ENCODE data around the gene CRKL. TPM values are rescaled to one million over a fixed set of nuclear protein-coding genes. Genes with fewer than 3 reads are reported as not detected.

Gene CRKL
- polyA plus RNA-seq, 2 of the 4 experiments (the other 2 are of a cell fraction) = 21.4 to 22.8 TPM

- H3K27ac ChIP-seq = no peak overlapping the region
- WGBS (ENCODE audit: missing lambda C conversion rate) = 81% methylated on average over 9 of the region's 9 CpGs
- H3K4me1 ChIP-seq = peaks cover 6% of the 10 kb centered on the region
- no peak overlapping the region for H3K4me2 ChIP-seq
- no peak overlapping the region for H3K4me3 ChIP-seq
- POLR2A ChIA-PET = no interaction called here
- no peak for DNase-seq (ENCODE audit: low read depth in 1 of 2, low spot score in 1 of 2)
- H3K9me3 ChIP-seq = no peaks in the 10 kb centered on the region
- CTCF ChIA-PET = interaction anchor here (1.1 to 2.3 kb wide), 2 partner anchors 78 kb away, joined by 4 to 6 read pairs; no protein-coding TSS in a partner anchor
- TF ChIP-seq SREBF2 (IDR thresholded peaks at IDR 0.05) (no peak), POLR2A (IDR thresholded peaks at IDR 0.05; ENCODE audit: low read length) (no peak), ELK1 (IDR thresholded peaks at IDR 0.05; ENCODE audit: low read depth, low read length) (no peak), POLR2AphosphoS2 (conservative IDR thresholded peaks at IDR 0.05; ENCODE audit: low read length) (no peak), PHF8 (IDR thresholded peaks at IDR 0.05; ENCODE audit: borderline replicate concordance, low read depth) (no peak), HOXB5 (CRISPR knock-in tag; IDR thresholded peaks at IDR 0.05) (no peak), ZC3H11A (IDR thresholded peaks at IDR 0.05) (no peak), HOXB13 (CRISPR knock-in tag; IDR thresholded peaks at IDR 0.05; ENCODE audit: low read depth) (no peak), E2F6 (IDR thresholded peaks at IDR 0.05; ENCODE audit: borderline replicate concordance, low read depth) (no peak)
- FAIRE-seq = no peak
- ATAC-seq = no peak
These were observed 35.1 kb upstream of the CRKL start for GRCh38 chr22:20881869-20882815.

- DNase-seq (ENCODE audit: low read depth in 1 of 2, low spot score in 1 of 2) (no peak), FAIRE-seq (no peak), ATAC-seq (no peak)
- Histone ChIP-seq H3K4me3 (no peak overlapping the region), H3K4me2 (no peak overlapping the region), H3K9me3 (no peaks in the 10 kb centered on the region), H3K4me1 (peaks cover 6% of the 10 kb centered on the region), H3K27ac (no peak overlapping the region)
- ChIA-PET POLR2A (no interaction called here), CTCF (interaction anchor here (1.1 to 3.4 kb wide), 3 partner anchors 11 to 79 kb away, joined by 3 to 19 read pairs (median 4); no protein-coding TSS in a partner anchor)
- 81% methylated on average over 6 of the region's 6 CpGs for WGBS (ENCODE audit: missing lambda C conversion rate)
- no peak for TF ChIP-seq POLR2AphosphoS2 (conservative IDR thresholded peaks at IDR 0.05; ENCODE audit: low read length)
- no peak for TF ChIP-seq PBX3 (IDR thresholded peaks at IDR 0.05)
- no peak for TF ChIP-seq SREBF2 (IDR thresholded peaks at IDR 0.05)
- TF ChIP-seq FOSL2 (IDR thresholded peaks at IDR 0.05) = no peak
- no peak for TF ChIP-seq FOSL2 (CRISPR knock-in tag; IDR thresholded peaks at IDR 0.05)
- TF ChIP-seq MYC (IDR thresholded peaks at IDR 0.05; ENCODE audit: borderline replicate concordance, low read length) = no peak
- no peak for TF ChIP-seq HOXB5 (CRISPR knock-in tag; IDR thresholded peaks at IDR 0.05)
- no peak for TF ChIP-seq BCL3 (IDR thresholded peaks at IDR 0.05)
These were observed 34.4 kb upstream of the CRKL start for GRCh38 chr22:20882855-20883254.

- Histone ChIP-seq H3K9me3 (no peaks in the 10 kb centered on the region), H3K4me2 (no peak overlapping the region), H3K4me1 (peaks cover 6% of the 10 kb centered on the region), H3K4me3 (no peak overlapping the region), H3K27ac (no peak overlapping the region)
- ChIA-PET CTCF (interaction anchor here (1.5 to 3.4 kb wide), 10 partner anchors 10 to 107 kb away, joined by 3 to 35 read pairs (median 12); no protein-coding TSS in a partner anchor), POLR2A (no interaction called here)
- 66% methylated on average over 4 of the region's 4 CpGs for WGBS (ENCODE audit: missing lambda C conversion rate)
- FAIRE-seq (no peak), DNase-seq (ENCODE audit: low read depth in 1 of 2, low spot score in 1 of 2) (no peak), ATAC-seq (no peak)
- TF ChIP-seq RCOR1 (IDR thresholded peaks at IDR 0.05; ENCODE audit: low read depth, low read length) = no peak
- TF ChIP-seq CBX2 (IDR thresholded peaks at IDR 0.05; ENCODE audit: borderline replicate concordance, low read depth) = no peak
- no peak for TF ChIP-seq HOXB13 (CRISPR knock-in tag; IDR thresholded peaks at IDR 0.05; ENCODE audit: low read depth)
- no peak for TF ChIP-seq USF2 (IDR thresholded peaks at IDR 0.05)
- no peak for TF ChIP-seq HES2 (IDR thresholded peaks at IDR 0.05)
- no peak for TF ChIP-seq NFE2L2 (conservative IDR thresholded peaks at IDR 0.05; ENCODE audit: low read length)
These were observed 32.8 kb upstream of the CRKL start for GRCh38 chr22:20884454-20884853.

Data from A549 (cell line).